Parathyroid adenoma (tissue), 2 donors: ENCODE data around the gene WRNIP1.
A peak's percentile ranks its signal among the peaks of the same experiment; 100 is the strongest.
"Not testable (repeated sequence)": the region's sequence is repeated elsewhere in the genome, so short reads cannot be mapped to it uniquely, and the experiment has no call there.

Source experiments
- H2AFZ ChIP-seq: fragments of 300-600 bp; sonication (generic); one replicate; pipeline ENCODE4 v1.7.0; 2017; ENCODE audit warnings: antibody characterized with exemption, mild to moderate bottlenecking
- H3K27ac ChIP-seq: fragments of 300-600 bp; sonication (generic); one replicate; pipeline ENCODE4 v1.7.0; 2017
- H3K27me3 ChIP-seq: fragments of 300-600 bp; sonication (generic); one replicate; pipeline ENCODE4 v1.7.0; 2017; ENCODE audit warnings: low read length; ENCODE audit not compliant: control insufficient read depth, insufficient read depth
- H3K36me3 ChIP-seq: fragments of 300-600 bp; sonication (generic); one replicate; pipeline ENCODE4 v1.7.0; 2017; ENCODE audit warnings: low read length; ENCODE audit not compliant: control insufficient read depth, insufficient read depth
- H3K4me1 ChIP-seq: fragments of 300-600 bp; sonication (generic); one replicate; pipeline ENCODE4 v1.7.0; 2017; ENCODE audit warnings: control low read depth
- H3K4me2 ChIP-seq: fragments of 300-600 bp; sonication (generic); one replicate; pipeline ENCODE4 v1.7.0; 2017; ENCODE audit warnings: low read length
- H3K4me3 ChIP-seq: fragments of 300-600 bp; sonication (generic); one replicate; pipeline ENCODE4 v1.7.0; 2017; ENCODE audit warnings: low read depth, low read length
- H3K79me2 ChIP-seq: fragments of 300-600 bp; sonication (generic); one replicate; pipeline ENCODE4 v1.7.0; 2017; ENCODE audit warnings: control low read depth
- H3K9ac ChIP-seq: fragments of 300-600 bp; sonication (generic); one replicate; pipeline ENCODE4 v1.7.0; 2017; ENCODE audit warnings: mild to moderate bottlenecking
- H3K9me3 ChIP-seq: fragments of 300-600 bp; sonication (generic); one replicate; pipeline ENCODE4 v1.7.0; 2017; ENCODE audit warnings: low read length; ENCODE audit not compliant: control insufficient read depth
- CTCF ChIP-seq: fragments of 300-600 bp; sonication (generic); IDR thresholded peaks from one replicate; pipeline ENCODE4 v1.7.0; 2017; ENCODE audit warnings: antibody characterized with exemption, mild to moderate bottlenecking
- donor health status: primary hyperparathyroidism.

Gene WRNIP1

GRCh38 chr6:2756687-2757224 is 8.4 kb upstream of the WRNIP1 start:
- Histone ChIP-seq H3K27me3 (no peaks in the 10 kb centered on the region), H3K9me3 (no peaks in the 10 kb centered on the region), H3K4me2 (no peak overlapping the region), H3K79me2 (no peaks in the 10 kb centered on the region), H3K4me3 (no peak overlapping the region), H3K36me3 (no peaks in the 10 kb centered on the region), H3K27ac (no peak overlapping the region), H3K9ac (no peak overlapping the region), H3K4me1 (no peaks in the 10 kb centered on the region), H2AFZ (no peak overlapping the region)
- no peak for TF ChIP-seq CTCF

DNA sequence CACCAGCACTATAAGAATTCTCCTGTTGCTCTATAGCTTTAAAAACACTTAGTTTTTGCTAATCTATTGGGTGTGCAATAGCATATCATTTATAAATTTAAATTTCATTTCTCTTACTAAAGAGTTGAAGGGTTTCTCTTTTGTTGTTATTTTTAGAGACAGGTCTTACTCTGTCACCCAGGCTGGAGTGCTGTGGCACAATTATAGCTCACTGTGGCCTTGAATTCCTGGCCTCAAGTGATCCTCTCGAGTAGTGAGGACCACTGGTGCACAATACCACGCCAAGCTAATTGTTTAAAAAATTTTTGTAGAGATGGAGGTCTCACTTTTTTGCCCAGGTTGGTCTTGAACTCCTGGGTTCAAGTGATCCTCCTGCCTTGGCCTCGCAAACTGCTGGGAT is 6.2 kb upstream of the WRNIP1 start:
- H2AFZ ChIP-seq, result no peak overlapping the region

DNA sequence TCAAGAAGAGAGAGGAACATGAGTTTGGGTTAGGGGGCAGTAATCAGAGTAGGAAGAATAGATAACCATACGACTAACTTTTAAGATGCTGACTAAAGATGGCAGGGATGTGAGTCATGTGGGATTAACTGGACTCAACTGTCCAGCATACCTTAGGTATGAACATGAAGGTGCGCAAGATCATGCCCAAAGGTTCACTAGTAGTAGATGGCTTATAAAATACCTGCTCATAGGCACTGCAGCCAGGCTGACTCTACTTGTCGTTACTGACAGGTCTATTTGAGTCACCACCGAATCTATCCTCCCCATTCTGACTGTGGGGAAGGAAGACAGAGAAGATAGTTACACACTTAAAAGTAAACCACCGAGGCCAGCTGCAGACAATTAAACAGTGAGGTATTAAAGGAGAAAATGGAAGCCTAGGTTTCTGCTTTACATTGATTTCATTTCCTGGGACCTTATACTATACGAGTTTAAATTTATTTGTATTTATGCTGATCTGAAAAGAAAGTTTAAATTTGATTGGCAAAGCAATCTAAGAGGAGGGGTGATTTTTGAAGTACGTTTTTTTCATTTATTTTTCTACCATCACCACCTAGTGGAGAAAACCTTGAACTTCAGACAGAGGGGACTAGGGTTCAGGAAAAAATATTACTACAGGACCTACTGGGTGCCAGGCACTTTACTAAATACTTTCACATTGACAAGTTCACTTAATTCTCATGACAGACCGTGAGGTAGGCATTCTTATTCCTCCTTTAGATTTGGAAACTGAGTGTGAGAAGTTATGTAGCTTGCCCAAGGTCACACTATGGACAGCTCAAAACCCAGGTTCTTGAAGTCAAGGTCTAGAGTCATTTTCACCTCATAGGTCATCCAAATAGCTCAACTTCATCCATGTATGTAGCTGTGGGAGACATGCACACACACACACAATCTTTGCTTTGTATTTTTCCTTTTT is 4.0 kb upstream of the WRNIP1 start:
- Histone ChIP-seq H3K79me2 (peaks cover under 1% of the 10 kb centered on the region), H3K27ac (no peak overlapping the region), H3K4me3 (no peak overlapping the region), H3K4me2 (no peak overlapping the region), H3K9me3 (no peaks in the 10 kb centered on the region), H3K4me1 (no peaks in the 10 kb centered on the region), H2AFZ (no peak overlapping the region), H3K9ac (no peak overlapping the region), H3K27me3 (no peaks in the 10 kb centered on the region), H3K36me3 (no peaks in the 10 kb centered on the region)
- peak; percentile 16 for TF ChIP-seq CTCF

More for the DNA sequence above, 6.2 kb upstream of the WRNIP1 start:
- no peak overlapping the region for H3K9ac ChIP-seq
- TF ChIP-seq CTCF, result no peak
- H3K27me3 ChIP-seq, result no peaks in the 10 kb centered on the region
- no peak overlapping the region for H3K27ac ChIP-seq
- no peak overlapping the region for H3K4me3 ChIP-seq
- no peaks in the 10 kb centered on the region for H3K9me3 ChIP-seq
- no peak overlapping the region for H3K4me2 ChIP-seq
- no peaks in the 10 kb centered on the region for H3K4me1 ChIP-seq
- H3K79me2 ChIP-seq, result no peaks in the 10 kb centered on the region
- H3K36me3 ChIP-seq, result no peaks in the 10 kb centered on the region

DNA sequence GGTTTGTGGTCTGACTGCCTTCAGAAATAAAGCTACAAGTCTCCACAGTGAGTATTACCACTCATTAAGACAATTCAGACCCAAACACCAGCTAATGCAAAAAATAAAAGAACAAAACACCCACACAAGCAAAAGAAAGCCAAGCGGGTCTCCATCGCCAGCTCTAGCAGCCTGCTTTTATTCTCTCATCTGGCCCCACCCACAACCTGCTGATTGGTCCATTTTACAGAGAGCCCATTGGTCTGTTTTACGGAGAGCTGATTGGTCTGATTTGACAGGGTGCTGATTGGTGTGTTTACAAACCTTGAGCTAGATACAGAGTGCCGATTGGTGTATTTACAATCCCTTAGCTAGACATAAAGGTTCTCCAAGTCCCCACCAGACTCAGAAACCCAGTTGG is 2.3 kb upstream of the WRNIP1 start:
- H3K9ac ChIP-seq, H3K27me3 ChIP-seq, H3K4me1 ChIP-seq, H3K4me2 ChIP-seq, H3K27ac ChIP-seq, H3K4me3 ChIP-seq, H3K36me3 ChIP-seq, H3K9me3 ChIP-seq: not testable (repeated sequence)
- Histone ChIP-seq H3K79me2 (peaks cover 12% of the 10 kb centered on the region), H2AFZ (peak overlapping the region; percentile 34)

GRCh38 chr6:2763345-2763841 is 1.8 kb upstream of the WRNIP1 start:
- no peaks in the 10 kb centered on the region for H3K9me3 ChIP-seq
- no peak overlapping the region for H3K27ac ChIP-seq
- no peak overlapping the region for H2AFZ ChIP-seq
- peaks cover 6% of the 10 kb centered on the region for H3K4me1 ChIP-seq
- H3K4me2 ChIP-seq, result no peak overlapping the region
- H3K27me3 ChIP-seq, result no peaks in the 10 kb centered on the region
- H3K4me3 ChIP-seq, result no peak overlapping the region
- no peak overlapping the region for H3K9ac ChIP-seq
- H3K79me2 ChIP-seq, result peaks cover 17% of the 10 kb centered on the region
- no peak for TF ChIP-seq CTCF
- H3K36me3 ChIP-seq, result no peaks in the 10 kb centered on the region
